GM19240 (cell line): ENCODE measurements around the gene SLC24A4.
"Not testable (repeated sequence)": the region's sequence is repeated elsewhere in the genome, so short reads cannot be mapped to it uniquely, and the experiment has no call there.

Source experiments
- DNase-seq: peaks from one replicate; pipeline ENCODE4 v3.0.0; 2011; ENCODE audit warnings: low spot score; ENCODE audit not compliant: insufficient read length

The SLC24A4 gene

DNA sequence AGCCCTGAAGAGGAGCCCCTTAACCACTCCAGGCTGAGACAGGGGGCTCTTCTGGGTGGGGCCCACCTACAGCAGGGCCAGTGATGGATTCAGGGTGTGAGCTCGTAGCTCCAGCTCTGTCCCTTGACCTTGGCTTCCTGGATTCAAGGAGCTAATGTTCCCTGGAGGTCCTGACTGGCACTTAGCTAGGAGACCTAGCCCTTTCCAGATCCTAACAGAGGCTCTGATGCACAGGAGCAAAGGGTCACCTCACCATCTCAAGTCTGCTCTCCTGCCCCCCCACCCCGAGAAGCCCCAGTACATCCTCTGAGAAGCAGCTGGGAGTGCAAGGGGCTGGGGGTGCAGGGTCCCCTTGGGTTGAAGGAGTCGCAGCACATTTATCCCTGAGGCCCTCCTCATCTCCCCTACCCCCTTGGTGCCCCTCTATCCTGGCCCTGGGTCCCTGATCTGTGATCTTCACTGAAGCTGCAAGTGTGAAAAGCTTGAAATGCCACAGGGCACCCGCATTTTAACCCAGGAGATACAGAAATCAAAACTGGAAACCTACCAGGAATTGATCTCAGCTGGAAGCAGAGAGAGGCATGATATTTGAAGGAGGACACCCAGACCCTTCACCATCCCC is 193.5 kb downstream of the SLC24A4 start:
- no peak for DNase-seq

DNA sequence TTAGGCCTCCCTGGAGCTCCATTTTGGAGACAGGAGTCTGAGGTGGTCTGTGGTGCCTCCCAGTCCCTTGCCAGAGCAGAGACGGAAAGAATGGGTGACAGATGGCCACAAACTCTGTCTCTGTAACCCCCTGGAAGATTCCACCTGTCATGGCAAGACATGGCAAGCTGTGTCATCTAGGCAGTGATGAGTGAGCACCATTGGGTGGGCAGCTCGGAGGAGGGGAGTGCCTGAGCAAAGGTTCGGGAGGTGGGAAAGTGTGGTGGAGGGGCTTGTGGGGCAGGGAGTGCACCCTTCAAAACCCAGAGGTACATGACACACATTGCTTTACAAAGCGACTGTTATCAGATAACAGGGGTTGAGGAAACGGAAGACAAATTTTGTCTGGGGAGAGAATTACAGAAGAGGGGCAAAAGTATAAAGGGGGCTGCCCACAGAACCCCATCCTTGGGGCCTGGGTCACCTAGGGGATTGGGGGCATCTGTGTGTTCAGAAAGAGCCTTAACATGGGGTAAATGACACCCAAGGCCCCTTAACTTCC is 194.1 kb downstream of the SLC24A4 start:
- no peak for DNase-seq

DNA sequence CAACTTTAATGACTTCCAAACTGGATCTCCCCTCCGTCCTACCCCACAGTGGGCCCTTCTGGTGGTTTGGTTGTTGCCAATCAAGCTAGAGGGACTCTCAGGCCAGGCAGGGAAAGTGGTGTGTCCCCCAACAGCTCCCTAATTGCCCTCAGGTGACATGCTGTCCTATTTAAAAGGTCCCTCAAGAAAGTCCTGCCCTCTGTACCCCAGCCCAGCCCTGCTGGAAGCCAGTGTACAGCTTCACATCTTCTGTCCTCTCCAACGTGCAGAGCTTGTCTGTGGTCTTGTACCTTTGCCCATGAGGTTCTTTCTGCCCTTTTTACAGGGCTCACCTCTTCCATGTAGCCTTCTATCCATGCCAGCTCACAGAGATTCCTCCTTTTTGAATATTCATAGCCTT is 194.8 kb downstream of the SLC24A4 start:
- DNase-seq: no peak

DNA sequence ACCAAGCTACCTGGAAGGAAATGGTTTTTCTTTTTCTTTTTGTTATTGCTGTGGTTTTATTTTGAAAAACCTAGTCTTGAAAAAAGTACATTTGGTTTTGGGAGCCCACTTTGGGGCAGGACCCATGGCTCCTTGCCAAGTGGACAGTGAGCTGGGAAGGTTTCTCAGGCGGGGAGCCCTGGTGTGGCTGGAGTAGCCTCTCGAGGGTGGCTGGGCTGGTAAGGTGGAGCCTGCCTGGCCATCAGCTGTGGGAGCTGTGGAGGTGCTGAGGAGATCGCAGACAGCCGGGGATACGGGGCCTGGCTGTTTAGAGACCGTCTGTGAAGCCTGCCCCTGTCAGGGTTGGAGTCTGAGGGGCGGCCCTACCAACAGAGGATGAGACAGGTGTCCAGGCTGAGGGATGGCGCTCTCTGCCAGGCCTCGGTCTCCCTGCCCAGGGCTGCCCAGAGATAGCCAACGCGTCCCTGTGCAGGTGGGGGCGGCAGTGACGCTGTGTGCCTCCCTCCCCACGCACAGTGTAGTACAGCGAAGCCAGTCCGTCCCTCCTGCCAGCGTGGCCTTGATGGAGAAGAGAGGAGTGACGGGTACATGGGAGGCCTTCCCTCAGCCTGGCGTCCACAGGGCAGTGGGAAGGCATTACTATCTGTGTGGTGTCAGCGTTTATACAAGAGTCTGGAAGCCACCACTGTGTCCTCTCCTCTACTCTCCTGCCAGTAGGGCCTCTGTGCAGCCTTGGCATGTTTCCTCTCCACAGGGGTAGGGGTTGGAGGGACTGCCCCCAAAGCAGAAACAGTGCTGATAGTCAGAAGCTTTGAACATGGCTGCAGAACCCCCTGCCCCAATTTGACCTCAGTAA is 196.5 kb downstream of the SLC24A4 start:
- DNase-seq: no peak

DNA sequence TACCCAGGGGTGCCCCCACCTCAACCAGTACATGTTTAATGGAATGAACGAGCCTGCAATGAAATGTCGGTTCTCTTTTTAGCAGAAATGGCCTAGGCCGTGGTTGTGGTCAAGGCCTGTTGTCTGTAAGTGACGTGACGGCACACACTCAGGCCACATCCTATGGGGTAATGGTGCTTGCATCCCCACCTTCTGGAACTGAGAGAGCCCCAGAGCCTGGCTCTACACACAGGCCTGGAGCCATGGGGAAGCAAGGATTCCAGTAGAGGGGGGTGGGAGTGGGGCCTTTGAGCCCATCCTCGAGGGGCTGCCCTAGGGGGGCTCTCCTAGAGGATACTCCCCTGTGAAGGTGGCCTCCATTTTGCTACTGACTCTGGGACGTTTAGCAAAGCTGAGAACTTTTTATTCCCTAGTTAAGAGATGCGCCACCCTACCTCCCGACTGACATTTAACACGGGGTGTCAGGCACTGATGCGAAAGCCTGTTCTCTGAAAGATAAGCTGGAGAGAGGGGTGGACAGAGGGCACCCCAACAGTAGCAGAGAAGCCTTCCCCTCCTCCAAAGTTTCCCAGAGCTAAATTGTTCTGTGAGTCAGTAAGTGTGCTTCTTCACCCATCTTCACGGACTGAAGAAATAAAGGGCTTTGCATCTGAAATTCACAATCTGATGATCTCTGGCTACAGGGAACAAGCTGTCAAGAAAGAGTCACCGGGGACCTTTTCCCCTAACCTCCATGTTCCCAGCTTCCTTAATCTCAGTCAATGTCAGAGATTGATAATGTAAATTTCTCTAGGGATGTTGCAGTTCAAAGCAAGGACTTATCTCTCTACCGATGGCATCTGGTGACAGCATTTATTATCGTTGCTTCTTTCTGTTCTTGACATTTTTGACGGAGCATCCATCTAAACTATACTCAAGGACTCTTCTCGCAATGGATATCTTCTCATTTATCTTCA is 197.4 kb downstream of the SLC24A4 start:
- no peak for DNase-seq

DNA sequence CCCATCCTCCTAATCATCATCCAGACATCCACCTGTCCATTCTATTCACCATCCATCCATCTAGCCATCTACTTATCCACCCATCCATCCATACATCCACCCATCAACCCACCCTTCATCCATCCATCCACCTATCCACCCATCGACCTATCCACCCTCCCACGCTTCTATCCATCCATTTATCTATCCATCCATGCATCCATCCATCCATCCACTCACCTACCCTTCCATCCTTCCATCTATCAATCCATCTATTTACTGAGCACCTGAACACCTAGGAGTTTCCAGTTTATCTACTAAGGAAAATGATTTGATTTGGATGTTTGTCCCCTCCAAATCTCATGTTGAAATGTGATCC is 198.1 kb downstream of the SLC24A4 start:
- DNase-seq: no peak

DNA sequence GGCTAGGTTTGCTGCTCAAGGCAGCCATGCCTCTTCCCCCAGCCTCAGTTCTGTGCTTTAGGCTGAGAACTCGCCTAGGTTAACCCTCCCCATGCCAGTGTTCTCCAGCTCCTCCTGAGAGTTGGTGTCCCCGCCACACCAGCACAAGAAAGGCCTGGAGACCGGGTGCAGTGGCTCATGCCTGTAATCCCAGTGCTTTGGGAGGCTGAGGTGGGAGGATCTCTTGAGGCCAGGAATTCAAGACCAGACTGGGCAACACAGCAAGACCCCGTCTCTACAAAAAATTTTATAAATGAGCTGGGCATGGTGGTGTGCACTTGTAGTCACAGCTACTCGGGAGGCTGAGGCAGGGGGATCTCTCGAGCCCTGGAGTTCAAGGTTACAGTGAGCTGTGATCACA is 200.8 kb downstream of the SLC24A4 start:
- no peak for DNase-seq

DNA sequence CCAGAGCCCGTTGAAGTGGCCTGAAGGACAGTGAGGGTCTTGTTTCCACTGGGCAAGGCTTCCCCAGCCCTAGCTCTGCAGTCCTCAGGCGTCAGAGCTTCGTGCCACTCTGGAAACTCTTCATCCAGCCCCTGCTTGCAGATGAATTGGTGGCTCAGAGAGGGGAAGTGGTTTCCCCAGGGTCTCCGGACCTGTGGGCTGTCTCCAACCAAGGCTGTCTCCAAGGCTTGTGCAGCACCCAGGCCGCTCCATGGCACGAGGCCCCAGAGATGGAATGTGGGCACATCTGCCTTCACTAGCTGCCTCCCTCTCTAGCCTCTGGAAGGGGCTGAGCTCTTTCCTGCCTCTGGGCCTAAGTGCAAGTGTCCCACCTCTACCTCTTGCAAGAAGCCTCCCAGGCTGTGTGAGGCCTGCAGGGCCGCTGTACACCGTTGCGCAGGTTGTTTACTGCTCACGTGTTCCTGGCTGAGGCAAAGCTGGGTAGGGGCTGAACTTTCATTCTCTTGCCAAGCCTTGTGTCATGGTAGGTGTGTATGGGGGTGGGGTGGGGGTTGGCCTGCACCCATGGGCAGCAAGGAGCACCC is 201.7 kb downstream of the SLC24A4 start:
- DNase-seq: no peak

DNA sequence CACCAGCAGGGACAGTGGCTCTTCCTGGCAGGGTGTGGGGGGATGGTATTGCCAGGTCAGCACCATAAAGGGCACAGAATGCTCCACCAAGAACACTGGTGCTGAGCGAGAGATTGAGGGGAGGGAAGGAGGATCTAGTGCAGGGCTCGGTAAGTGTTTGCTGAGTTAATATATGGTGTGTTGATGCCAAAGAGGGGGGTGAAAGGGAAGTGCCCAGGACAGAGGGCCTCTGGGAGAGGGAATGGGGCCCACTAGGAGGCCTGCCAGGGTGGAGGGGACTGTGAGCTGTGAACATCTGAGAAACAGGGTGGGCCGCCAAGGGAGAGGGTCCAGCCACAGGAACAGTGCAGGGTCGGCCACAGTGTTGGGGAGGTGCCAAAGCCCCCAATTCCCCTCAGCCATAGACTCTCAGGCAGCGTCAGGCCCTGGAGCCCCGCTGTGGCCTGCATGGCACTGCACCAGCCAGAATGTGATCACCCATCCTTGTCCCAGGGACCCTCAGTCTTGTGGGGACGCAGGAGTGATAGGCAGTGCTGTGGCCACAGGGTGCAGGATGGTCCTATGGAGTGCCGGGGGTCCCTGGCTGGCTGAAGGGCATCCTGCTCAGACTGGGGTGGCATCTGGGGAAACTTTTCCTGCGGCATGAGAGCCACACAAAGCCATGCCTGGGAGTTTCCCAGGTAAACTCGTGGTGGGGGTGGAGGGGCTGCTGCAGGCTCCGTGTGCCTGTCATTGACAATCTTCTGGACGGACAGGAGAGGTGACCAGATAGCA is 202.5 kb downstream of the SLC24A4 start:
- DNase-seq: no peak

DNA sequence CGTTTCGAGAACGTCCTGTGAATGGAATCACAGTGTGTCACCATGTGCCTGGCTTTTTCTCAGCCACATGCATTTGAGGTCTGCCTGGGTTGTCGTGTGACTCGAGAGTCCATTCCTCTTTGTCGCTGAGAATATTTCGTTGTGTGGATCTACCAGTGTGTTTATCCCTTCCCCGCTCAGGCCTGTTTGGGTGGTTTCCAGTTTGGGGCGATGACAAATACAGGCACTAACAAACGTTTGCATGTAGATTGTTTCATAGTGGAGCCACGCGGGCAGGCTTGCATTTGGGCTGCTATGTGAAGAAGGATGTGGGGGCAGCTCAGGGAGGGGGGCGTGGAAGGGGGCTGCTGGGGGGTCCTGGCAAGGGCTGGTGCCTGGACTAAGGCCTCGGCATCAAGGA is 204.8 kb downstream of the SLC24A4 start:
- DNase-seq: no peak

DNA sequence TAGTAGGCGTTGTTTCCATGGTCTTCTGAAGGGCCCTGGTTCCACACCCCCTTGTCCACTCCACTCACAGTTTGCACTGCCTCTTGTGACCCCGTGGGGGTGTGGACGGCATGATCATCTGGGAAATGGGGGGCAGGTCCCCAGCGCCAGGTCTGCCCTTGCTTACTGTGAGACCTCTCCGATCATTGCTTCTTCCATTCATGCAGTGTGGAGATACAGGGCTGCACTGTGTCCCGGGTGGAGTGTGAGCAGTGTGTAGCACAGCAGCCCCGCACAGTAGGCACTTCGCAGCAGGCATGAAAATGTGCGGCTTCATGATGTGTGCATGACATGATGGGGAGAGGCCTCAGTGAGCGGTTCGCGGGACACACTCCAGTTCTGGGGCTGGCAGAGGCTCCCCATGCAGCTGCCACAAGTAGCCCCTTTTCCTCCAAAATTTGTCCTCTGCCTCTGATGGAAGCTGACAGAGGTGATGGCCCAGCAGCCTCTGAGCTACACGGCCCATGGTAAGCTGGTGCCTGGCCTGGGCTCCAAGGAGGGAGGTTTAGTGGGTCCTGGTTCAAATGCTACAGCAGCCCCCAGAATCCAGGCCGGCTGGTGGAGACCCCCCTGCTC is 205.6 kb downstream of the SLC24A4 start:
- no peak for DNase-seq

DNA sequence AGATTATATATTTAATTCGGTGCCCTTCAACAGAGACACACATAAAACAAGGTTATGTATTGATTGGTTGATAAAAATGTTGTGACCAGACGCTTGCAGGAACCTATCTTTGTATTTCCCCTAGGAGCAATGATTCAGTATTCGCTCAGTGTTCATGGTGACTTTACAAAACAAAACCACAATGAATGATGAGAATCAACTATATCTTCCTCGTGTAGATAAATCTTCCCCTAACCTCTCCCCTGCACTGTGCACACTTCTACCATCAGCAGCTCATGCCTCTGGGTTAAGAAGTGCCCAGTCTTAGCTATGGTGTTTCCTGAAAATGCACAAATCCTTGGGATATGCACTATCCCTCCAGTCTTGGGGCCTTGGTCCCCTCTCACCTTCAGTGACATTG is 206.9 kb downstream of the SLC24A4 start:
- no peak for DNase-seq

DNA sequence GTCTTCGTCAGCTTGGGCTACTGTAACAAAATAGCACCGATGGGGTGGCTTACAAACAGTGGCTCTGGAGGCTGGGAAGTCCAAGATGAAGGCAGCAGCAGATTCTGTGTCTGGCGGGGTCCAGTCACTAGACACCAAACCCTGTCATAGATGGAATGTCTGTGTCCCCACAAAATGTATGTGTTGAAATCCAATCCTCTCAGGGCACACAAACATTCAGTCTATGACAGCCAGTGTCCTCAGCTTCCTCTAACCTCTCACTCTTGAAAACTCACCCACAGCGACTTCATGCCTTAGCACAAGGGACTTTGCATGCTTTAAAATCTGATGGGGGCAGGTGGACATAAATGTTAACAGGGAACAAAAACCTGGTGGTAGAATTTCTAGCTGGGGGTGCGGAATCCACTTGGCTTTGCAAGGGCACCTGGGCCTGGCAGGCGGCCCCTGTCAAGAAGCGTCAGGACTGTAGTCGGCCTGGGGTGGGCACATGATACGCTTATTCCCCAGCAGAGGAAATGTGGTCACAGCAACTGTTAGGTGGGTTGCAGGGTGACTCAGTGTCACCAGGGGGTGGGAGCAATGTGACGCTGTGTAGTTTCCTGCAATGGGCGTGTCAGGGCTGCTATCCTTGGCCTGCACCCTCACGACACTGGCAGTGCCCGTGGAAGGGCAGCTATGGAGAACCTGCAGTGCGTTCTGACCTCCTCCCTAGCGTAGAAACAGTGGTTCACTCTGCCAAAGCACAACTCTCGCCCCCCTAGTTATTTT is 208.3 kb downstream of the SLC24A4 start:
- DNase-seq: no peak

DNA sequence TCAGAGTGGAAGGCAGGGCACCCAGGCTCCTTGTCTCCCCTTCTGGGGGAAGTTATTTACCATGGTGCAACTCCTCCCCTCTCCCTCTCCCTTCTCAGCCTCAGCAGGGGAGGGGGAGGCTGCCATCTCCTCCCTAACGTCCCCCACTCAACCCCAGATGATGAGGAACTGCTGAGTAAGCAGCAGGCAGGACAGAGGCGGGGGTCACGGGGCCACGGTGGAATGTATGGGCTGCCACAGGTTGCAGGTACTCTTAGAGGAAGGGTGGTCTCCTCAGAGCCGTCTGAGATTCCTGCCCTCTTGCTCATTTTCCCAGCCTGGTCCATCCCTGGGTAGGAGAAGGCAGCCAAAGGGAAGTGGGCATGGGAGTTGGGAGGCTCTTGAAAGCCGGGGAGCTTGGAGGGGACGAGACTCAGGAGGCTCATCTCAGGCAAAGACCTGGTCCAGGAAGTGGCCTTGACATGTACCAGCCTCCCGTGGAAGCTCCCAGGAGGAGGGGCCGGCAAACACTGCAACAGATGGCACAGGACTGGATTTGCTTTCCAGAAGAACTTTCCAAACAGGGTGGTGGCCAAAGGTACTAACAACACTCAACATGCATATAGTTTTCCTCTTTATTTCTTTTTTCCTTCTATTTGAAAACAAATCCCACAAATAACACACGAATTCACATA is 209.7 kb downstream of the SLC24A4 start:
- DNase-seq: no peak

DNA sequence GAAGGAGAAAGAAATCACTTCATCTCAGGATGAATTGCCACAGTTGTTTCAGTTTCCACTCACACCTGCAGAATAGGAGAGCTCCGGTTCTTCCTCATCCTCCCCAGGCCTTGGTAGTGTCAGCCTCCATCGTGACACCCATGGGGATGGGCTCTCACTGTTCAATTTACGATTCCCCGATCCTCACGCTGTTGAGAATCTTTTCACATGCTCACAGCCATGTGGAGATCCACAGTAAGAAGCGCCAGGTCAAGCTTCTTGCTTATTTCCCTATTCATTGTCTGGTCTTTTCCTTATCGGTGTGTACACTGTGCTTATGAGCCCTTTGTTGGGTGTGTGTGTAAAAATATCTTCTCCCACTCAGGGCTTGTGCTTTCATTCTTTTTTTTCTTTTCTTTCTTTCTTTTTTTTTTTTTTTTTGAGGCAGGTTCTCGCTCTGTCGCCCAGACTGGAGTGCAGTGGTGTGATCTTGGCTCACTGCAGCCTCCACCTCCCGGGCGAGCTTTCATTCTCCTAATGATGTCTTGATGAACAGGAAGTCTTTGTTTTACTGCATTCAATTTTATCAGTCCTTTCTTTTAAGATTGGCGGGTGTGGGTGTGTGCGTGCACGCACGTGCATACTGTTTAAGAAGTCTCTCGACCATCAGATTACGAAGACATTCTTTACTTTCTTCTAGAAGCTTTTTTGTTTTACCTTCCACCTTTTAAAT is 212.1 kb downstream of the SLC24A4 start:
- DNase-seq: no peak

DNA sequence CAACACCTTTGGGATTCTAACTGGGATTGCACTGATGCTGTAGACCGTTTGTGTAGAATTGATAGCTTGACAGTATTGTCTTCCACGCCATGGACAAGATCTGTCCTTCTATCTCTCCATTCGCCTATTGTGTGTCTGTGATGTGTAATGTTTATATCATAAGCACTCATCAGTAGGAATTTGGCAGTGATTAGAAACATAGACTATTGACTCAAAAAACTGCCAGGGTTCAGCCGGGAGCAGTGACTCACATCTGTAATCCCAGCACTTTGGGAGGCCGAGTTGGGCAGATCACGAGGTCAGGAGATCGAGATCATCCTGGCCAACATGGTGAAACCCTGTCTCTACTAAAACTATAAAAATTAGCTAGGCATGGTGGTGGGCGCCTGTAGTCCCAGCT is 213.3 kb downstream of the SLC24A4 start:
- not testable (repeated sequence) for DNase-seq

DNA sequence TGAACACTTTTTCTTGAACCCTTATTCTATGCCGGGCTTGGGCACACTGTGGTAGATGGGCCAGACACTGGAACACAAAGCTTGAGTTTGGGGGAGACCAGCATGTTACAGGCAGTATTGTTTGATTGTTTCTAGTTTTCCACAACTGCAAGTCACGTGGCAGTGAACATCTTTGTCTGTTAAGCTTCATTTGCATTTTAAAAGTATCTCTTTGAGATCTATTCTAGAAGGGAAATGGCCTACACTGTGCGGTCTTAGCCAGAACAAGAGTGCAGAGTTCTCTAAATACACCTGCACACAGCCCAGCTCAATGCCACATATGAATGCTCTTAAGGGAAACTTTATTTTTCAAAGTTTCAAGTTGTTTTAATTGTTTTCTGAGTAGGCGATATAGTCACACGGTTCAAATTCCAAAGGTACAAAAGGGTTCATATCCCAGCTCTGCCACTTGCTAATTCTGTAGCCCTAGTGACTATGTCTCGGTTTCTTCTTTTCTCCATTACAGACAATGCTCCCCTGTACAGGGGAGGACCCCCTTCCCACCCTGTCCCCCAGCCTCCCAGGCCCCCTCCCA is 215.5 kb downstream of the SLC24A4 start:
- DNase-seq: no peak

DNA sequence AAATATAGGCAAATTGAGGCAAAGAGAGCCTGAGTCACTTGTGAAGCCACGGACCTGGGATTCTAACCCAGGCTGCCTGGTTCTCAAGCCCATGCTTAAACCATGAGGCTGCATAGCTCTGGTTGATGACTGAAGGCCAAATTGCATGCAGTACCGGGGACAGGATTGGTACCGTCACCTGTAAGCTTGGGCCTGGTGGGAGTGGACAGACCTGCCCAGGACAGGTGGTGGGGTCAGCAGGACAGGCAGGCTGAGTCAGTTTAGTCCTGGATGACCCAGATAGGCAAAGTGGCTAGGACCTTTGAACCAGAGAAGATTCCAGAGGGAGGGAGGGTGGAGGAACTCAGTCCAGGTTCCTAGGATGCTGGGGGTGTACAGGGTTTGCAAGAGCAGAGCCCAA is 216.5 kb downstream of the SLC24A4 start:
- DNase-seq: no peak
